Hindlimb muscle (tissue), 1 donor: Measurements from ENCODE around the gene WRAP53. TPM values are rescaled to one million over a fixed set of nuclear protein-coding genes. Genes with fewer than 3 reads are reported as not detected.

Source experiments
- DNase-seq: peaks from one replicate; pipeline ENCODE4 v3.0.0-alpha.2; 2013
- polyA plus RNA-seq: library from polyadenylated mRNA; unstranded; fragments of 120-200 nt; gene quantifications from one replicate; pipeline ENCODE4 v1.2.1, GENCODE V29; 2013; ENCODE audit not compliant: insufficient read length

Gene WRAP53
- polyA plus RNA-seq, 1 donor = 8.0 TPM

- no peak for DNase-seq
These were observed 57.6 kb downstream of the WRAP53 start for GRCh38 chr17:7745748-7746470.

GRCh38 chr17:7747635-7748071 is 59.4 kb downstream of the WRAP53 start:
- peak; percentile 15 for DNase-seq

GRCh38 chr17:7748076-7748775 is 59.9 kb downstream of the WRAP53 start:
- DNase-seq = no peak

DNA sequence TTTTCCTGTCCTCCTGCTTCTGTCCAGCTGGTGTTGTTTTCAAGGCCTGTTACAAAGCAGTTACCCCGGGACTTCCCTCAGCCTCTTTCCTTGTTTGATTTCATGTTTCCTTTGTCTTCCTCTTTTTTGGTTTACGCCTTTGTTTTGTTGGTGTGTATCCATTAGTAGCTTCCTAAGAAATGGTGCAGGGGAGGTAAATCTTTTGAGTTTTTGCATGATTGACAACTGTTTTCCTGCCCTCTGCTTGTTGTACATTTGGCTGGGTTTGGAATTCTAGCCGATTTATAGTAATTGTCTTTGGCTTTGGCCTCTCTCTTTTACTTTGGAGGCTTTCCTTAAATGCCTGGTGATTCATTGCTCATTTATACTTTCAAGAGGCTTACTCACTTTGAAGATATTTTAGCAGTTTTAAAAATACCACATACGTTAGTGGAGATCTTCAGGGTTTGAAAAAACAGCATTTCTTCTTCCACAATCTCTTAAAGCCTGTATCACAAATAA is 62.1 kb downstream of the WRAP53 start:
- no peak for DNase-seq

Other genes with a start within 250 kb of the WRAP53 start
- gene FGF11, start 249.0 kb upstream of the WRAP53 start, polyA plus RNA-seq = 2.6 TPM
- 86.6 TPM for gene CHRNB1, start 243.4 kb upstream of the WRAP53 start, polyA plus RNA-seq
- gene ZBTB4, start 208.8 kb upstream of the WRAP53 start, polyA plus RNA-seq = 27.5 TPM
- 0.13 TPM for gene SLC35G6, start 207.0 kb upstream of the WRAP53 start, polyA plus RNA-seq
- gene POLR2A, start 204.1 kb upstream of the WRAP53 start, polyA plus RNA-seq = 70.0 TPM
- 32.4 TPM for gene TNFSF12, start 139.4 kb upstream of the WRAP53 start, polyA plus RNA-seq
- 4.0 TPM for gene TNFSF13, start 129.7 kb upstream of the WRAP53 start, polyA plus RNA-seq
- 34.1 TPM for gene SENP3, start 126.6 kb upstream of the WRAP53 start, polyA plus RNA-seq
- 55.2 TPM for gene CD68, start 108.8 kb upstream of the WRAP53 start, polyA plus RNA-seq
- gene MPDU1, start 104.6 kb upstream of the WRAP53 start, polyA plus RNA-seq = 38.6 TPM
- 2.3 TPM for gene SOX15, start 98.4 kb upstream of the WRAP53 start, polyA plus RNA-seq
- 38.3 TPM for gene FXR2, start 73.6 kb upstream of the WRAP53 start, polyA plus RNA-seq
- gene SAT2, start 60.7 kb upstream of the WRAP53 start, polyA plus RNA-seq = 64.4 TPM
- gene SHBG, start 58.3 kb upstream of the WRAP53 start, polyA plus RNA-seq = 1.0 TPM
- 33.8 TPM for gene ATP1B2, start 37.6 kb upstream of the WRAP53 start, polyA plus RNA-seq
- 44.1 TPM for gene TP53, start 987 bp upstream of the WRAP53 start, polyA plus RNA-seq
- gene EFNB3, start 16.7 kb downstream of the WRAP53 start, polyA plus RNA-seq = 5.4 TPM
- 6.8 TPM for gene DNAH2, start 29.3 kb downstream of the WRAP53 start, polyA plus RNA-seq
- 22.5 TPM for gene KDM6B, start 145.7 kb downstream of the WRAP53 start, polyA plus RNA-seq
- 32.6 TPM for gene TMEM88, start 166.6 kb downstream of the WRAP53 start, polyA plus RNA-seq
- gene NAA38, start 169.1 kb downstream of the WRAP53 start, polyA plus RNA-seq = 42.8 TPM
- 8.2 TPM for gene CYB5D1, start 169.5 kb downstream of the WRAP53 start, polyA plus RNA-seq
- 60.9 TPM for gene CHD3, start 200.3 kb downstream of the WRAP53 start, polyA plus RNA-seq
- 3.5 TPM for gene RNF227, start 227.8 kb downstream of the WRAP53 start, polyA plus RNA-seq
- 4.7 TPM for gene KCNAB3, start 241.4 kb downstream of the WRAP53 start, polyA plus RNA-seq
- 99.5 TPM for gene TRAPPC1, start 243.5 kb downstream of the WRAP53 start, polyA plus RNA-seq
- 31.0 TPM for gene CNTROB, start 243.7 kb downstream of the WRAP53 start, polyA plus RNA-seq